T-helper 2 cell treated with Interferon-gamma antibody and Interleukin-4, amounts not matched to agents 100 ng/mL and 5 ng/mL, for 36 hours (primary cell): Measurements from ENCODE around the gene DENND1A. TPM values are rescaled to one million over a fixed set of nuclear protein-coding genes. Genes with fewer than 3 reads are reported as not detected.

Experiments used
- intact Hi-C: fragments of 100-400 bp; cut with micrococcal nuclease; formaldehyde crosslinking; loops from one replicate; pipeline ENCODE4 v1.15.1; 2023
- total RNA-seq: library from RNA; stranded (reverse); gene quantifications from 2 replicates; pipeline ENCODE4 v1.2.3, GENCODE V29; 2022

DENND1A gene
- total RNA-seq, 1 donor from 2014 or later, result 13.1 TPM

- intact Hi-C loops, result no loop called here
These were observed 156.1 kb downstream of the DENND1A start for GRCh38 chr9:123773783-123774182.

- intact Hi-C loops, result no loop called here
These were observed 157.0 kb downstream of the DENND1A start for GRCh38 chr9:123772967-123773366.

- intact Hi-C loops, result no loop called here
These were observed 157.6 kb downstream of the DENND1A start for GRCh38 chr9:123772374-123772773.

GRCh38 chr9:123771690-123772089 is 158.2 kb downstream of the DENND1A start:
- intact Hi-C loops, result no loop called here

GRCh38 chr9:123769719-123770118 is 160.2 kb downstream of the DENND1A start:
- intact Hi-C loops, result no loop called here

- intact Hi-C loops, result no loop called here
These were observed 165.9 kb downstream of the DENND1A start for GRCh38 chr9:123763910-123764588.

- intact Hi-C loops, result no loop called here
These were observed 167.9 kb downstream of the DENND1A start for GRCh38 chr9:123761905-123762605.

GRCh38 chr9:123757960-123758359 is 172.0 kb downstream of the DENND1A start:
- intact Hi-C loops, result no loop called here

GRCh38 chr9:123757547-123757946 is 172.4 kb downstream of the DENND1A start:
- intact Hi-C loops, result no loop called here

- intact Hi-C loops, result no loop called here
These were observed 173.3 kb downstream of the DENND1A start for GRCh38 chr9:123756484-123757106.

GRCh38 chr9:123753669-123754258 is 176.2 kb downstream of the DENND1A start:
- intact Hi-C loops, result no loop called here

GRCh38 chr9:123753016-123753415 is 176.9 kb downstream of the DENND1A start:
- intact Hi-C loops, result no loop called here

- intact Hi-C loops, result no loop called here
These were observed 180.2 kb downstream of the DENND1A start for GRCh38 chr9:123749580-123750202.

GRCh38 chr9:123746765-123747164 is 183.2 kb downstream of the DENND1A start:
- intact Hi-C loops, result no loop called here

GRCh38 chr9:123745933-123746332 is 184.0 kb downstream of the DENND1A start:
- intact Hi-C loops, result no loop called here

GRCh38 chr9:123745451-123745850 is 184.5 kb downstream of the DENND1A start:
- intact Hi-C loops, result no loop called here

GRCh38 chr9:123743737-123744136 is 186.2 kb downstream of the DENND1A start:
- intact Hi-C loops, result no loop called here

- intact Hi-C loops, result no loop called here
These were observed 187.7 kb downstream of the DENND1A start for GRCh38 chr9:123742009-123742767.

- intact Hi-C loops, result no loop called here
These were observed 188.7 kb downstream of the DENND1A start for GRCh38 chr9:123741214-123741613.

- intact Hi-C loops, result no loop called here
These were observed 190.0 kb downstream of the DENND1A start for GRCh38 chr9:123739902-123740301.

- intact Hi-C loops, result no loop called here
These were observed 190.5 kb downstream of the DENND1A start for GRCh38 chr9:123739387-123739786.
